UCSD-AML1 (cell line): ENCODE measurements around the gene OAS3.
"Not testable (repeated sequence)": the region's sequence is repeated elsewhere in the genome, so short reads cannot be mapped to it uniquely, and the experiment has no call there.

Source experiments
- DNase-seq: peaks from one replicate; lab custom pipeline; 2025; ENCODE audit not compliant: unreplicated experiment; lab: John Stamatoyannopoulos, UW

The OAS3 gene

GRCh38 chr12:112947761-112948160, 9.5 kb downstream of the OAS3 start:
- DNase-seq: no peak

- DNase-seq: no peak
Measured at GRCh38 chr12:112948806-112949205, 10.5 kb downstream of the OAS3 start.

- no peak for DNase-seq
Measured at GRCh38 chr12:112950701-112951100, 12.4 kb downstream of the OAS3 start.

GRCh38 chr12:112957125-112957524, 18.9 kb downstream of the OAS3 start:
- DNase-seq: not testable (repeated sequence)

GRCh38 chr12:112961074-112961473, 22.8 kb downstream of the OAS3 start:
- no peak for DNase-seq

- no peak for DNase-seq
Measured at GRCh38 chr12:112961536-112961935, 23.3 kb downstream of the OAS3 start.

- no peak for DNase-seq
Measured at GRCh38 chr12:112962561-112962960, 24.3 kb downstream of the OAS3 start.

GRCh38 chr12:112963227-112963861, 25.1 kb downstream of the OAS3 start:
- no peak for DNase-seq

GRCh38 chr12:112964067-112964670, 25.9 kb downstream of the OAS3 start:
- DNase-seq: no peak

- DNase-seq: no peak
Measured at GRCh38 chr12:112964915-112965314, 26.6 kb downstream of the OAS3 start.

GRCh38 chr12:112965643-112966042, 27.4 kb downstream of the OAS3 start:
- DNase-seq: no peak

- no peak for DNase-seq
Measured at GRCh38 chr12:112967306-112967705, 29.0 kb downstream of the OAS3 start.

GRCh38 chr12:112967858-112968257, 29.6 kb downstream of the OAS3 start:
- no peak for DNase-seq

- DNase-seq: no peak
Measured at GRCh38 chr12:112969547-112970306, 31.5 kb downstream of the OAS3 start.

GRCh38 chr12:112970391-112970790, 32.1 kb downstream of the OAS3 start:
- DNase-seq: no peak

- peak; percentile 52 for DNase-seq
Measured at GRCh38 chr12:112971248-112971647, 33.0 kb downstream of the OAS3 start.

GRCh38 chr12:112973011-112973735, 34.9 kb downstream of the OAS3 start:
- no peak for DNase-seq

GRCh38 chr12:112973818-112974231, 35.6 kb downstream of the OAS3 start:
- DNase-seq: no peak

GRCh38 chr12:112974904-112975303, 36.6 kb downstream of the OAS3 start:
- no peak for DNase-seq

GRCh38 chr12:112977139-112977538, 38.9 kb downstream of the OAS3 start:
- no peak for DNase-seq

- no peak for DNase-seq
Measured at GRCh38 chr12:112977641-112978040, 39.4 kb downstream of the OAS3 start.
